ENCODE measurements around the gene HHAT. TPM values are rescaled to one million over a fixed set of nuclear protein-coding genes. Genes with fewer than 3 reads are reported as not detected.

HHAT gene
- total RNA-seq, 2 experiments from 2014 or later: 0.99 to 1.4 TPM

GRCh38 chr1:210482945-210483617 is 154.4 kb downstream of the HHAT start:
- intact Hi-C loops (cut with micrococcal nuclease): no loop called here
- DNase-seq (no peak), ATAC-seq (no peak)
- Mint-ChIP-seq H3K27ac (no peak overlapping the region), H3K9me3 (no peaks in the 10 kb centered on the region), H3K36me3 (ENCODE audit: low read depth) (no peaks in the 10 kb centered on the region), H3K4me3 (no peak overlapping the region), H3K27me3 (no peaks in the 10 kb centered on the region), H3K4me1 (ENCODE audit: low read depth) (peaks cover 2% of the 10 kb centered on the region)
- POLR2A ChIA-PET: no interaction called here
- CTCF ChIA-PET: no interaction called here
- TF ChIP-seq, protein P1, sequence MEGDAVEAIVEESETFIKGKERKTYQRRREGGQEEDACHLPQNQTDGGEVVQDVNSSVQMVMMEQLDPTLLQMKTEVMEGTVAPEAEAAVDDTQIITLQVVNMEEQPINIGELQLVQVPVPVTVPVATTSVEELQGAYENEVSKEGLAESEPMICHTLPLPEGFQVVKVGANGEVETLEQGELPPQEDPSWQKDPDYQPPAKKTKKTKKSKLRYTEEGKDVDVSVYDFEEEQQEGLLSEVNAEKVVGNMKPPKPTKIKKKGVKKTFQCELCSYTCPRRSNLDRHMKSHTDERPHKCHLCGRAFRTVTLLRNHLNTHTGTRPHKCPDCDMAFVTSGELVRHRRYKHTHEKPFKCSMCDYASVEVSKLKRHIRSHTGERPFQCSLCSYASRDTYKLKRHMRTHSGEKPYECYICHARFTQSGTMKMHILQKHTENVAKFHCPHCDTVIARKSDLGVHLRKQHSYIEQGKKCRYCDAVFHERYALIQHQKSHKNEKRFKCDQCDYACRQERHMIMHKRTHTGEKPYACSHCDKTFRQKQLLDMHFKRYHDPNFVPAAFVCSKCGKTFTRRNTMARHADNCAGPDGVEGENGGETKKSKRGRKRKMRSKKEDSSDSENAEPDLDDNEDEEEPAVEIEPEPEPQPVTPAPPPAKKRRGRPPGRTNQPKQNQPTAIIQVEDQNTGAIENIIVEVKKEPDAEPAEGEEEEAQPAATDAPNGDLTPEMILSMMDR (IDR thresholded peaks at IDR 0.05): no peak

DNA sequence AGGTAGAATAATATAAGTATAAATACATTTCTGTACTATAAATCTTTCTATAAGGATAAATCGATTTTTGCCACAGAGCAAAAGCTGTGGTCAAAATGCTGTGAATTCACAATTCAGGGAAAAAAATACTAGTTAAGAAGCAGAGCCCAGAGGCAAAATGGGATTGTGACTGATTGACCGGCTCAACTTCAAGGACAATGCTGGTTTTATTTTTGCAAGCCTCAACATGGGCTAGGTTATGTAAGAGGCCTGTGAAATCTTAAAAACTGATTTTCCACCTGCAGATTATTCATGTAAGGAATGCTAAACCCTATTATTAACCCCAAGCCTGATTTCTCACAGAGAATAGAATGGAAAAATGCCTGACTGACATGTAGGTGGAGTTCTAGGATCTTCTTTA is 155.1 kb downstream of the HHAT start:
- DNase-seq (no peak), ATAC-seq (no peak)
- ChIA-PET POLR2A (no interaction called here), CTCF (interaction anchor here (1.5 kb wide), 1 partner anchor 35 kb away, joined by 3 read pairs; no protein-coding TSS in a partner anchor)
- no peaks in the 10 kb centered on the region for H3K36me3 Mint-ChIP-seq (ENCODE audit: low read depth)
- no peak overlapping the region for H3K4me3 Mint-ChIP-seq
- intact Hi-C loops (cut with micrococcal nuclease): no loop called here
- H3K27ac Mint-ChIP-seq: no peak overlapping the region
- H3K9me3 Mint-ChIP-seq: no peaks in the 10 kb centered on the region
- peaks cover 2% of the 10 kb centered on the region for H3K4me1 Mint-ChIP-seq (ENCODE audit: low read depth)
- H3K27me3 Mint-ChIP-seq: no peaks in the 10 kb centered on the region
- TF ChIP-seq, protein P1 (IDR thresholded peaks at IDR 0.05): no peak

DNA sequence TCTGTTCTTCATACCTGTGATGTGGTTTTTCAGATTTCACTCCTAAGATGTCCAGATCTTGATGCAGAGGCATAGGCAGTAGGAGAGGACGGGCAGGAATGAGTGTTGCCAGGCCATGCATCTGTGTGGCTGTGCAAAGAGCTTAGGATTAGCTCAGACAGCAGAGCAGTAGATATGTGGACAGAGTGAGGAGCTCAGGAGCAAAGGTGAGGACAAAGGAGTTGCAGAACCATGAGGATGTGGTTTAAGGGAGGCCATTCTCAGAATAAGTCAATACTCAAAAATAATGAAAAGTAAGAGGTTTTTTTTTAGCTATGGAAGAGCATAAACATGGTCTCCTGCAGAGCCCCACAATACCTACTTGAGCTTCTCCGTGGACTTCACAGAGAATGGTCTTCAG is 158.3 kb downstream of the HHAT start:
- intact Hi-C loops (cut with micrococcal nuclease): no loop called here
- CTCF ChIA-PET: no interaction called here
- ATAC-seq: no peak
- Mint-ChIP-seq H3K9me3 (no peaks in the 10 kb centered on the region), H3K4me3 (no peak overlapping the region), H3K27ac (no peak overlapping the region), H3K36me3 (ENCODE audit: low read depth) (no peaks in the 10 kb centered on the region), H3K4me1 (ENCODE audit: low read depth) (peaks cover 2% of the 10 kb centered on the region), H3K27me3 (no peaks in the 10 kb centered on the region)
- TF ChIP-seq, protein P1 (IDR thresholded peaks at IDR 0.05): no peak
- no peak for DNase-seq
- POLR2A ChIA-PET: no interaction called here

GRCh38 chr1:210489491-210489890 is 160.8 kb downstream of the HHAT start:
- TF ChIP-seq, protein P1 (IDR thresholded peaks at IDR 0.05): no peak
- ChIA-PET CTCF (no interaction called here), POLR2A (no interaction called here)
- DNase-seq (no peak), ATAC-seq (no peak)
- Mint-ChIP-seq H3K9me3 (no peaks in the 10 kb centered on the region), H3K4me3 (no peak overlapping the region), H3K27ac (no peak overlapping the region), H3K27me3 (no peaks in the 10 kb centered on the region), H3K4me1 (ENCODE audit: low read depth) (peaks cover 2% of the 10 kb centered on the region), H3K36me3 (ENCODE audit: low read depth) (no peaks in the 10 kb centered on the region)
- intact Hi-C loops (cut with micrococcal nuclease): no loop called here

DNA sequence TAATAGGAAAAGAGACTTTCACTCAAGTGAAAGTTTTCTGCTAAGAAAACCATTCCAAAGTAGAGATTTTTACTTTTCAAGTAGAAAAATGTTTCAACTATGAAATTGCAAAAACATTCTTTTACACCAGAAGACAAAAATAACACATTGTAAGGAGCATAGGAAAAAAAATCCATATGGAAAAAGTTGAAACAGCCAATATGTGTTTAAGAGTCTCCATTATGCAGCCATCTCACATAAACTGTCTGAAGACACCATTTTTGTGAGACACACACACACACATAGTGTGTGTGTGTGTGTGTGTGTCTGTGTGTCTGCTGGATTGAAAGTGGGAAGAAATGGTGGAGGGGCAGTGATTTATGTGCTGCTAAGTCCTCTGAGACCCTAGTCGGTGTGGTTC is 162.1 kb downstream of the HHAT start:
- ChIA-PET POLR2A (no interaction called here), CTCF (no interaction called here)
- Mint-ChIP-seq H3K36me3 (ENCODE audit: low read depth) (no peaks in the 10 kb centered on the region), H3K27ac (no peak overlapping the region), H3K9me3 (no peaks in the 10 kb centered on the region), H3K4me3 (no peak overlapping the region), H3K27me3 (no peaks in the 10 kb centered on the region), H3K4me1 (ENCODE audit: low read depth) (peaks cover 2% of the 10 kb centered on the region)
- intact Hi-C loops (cut with micrococcal nuclease): no loop called here
- ATAC-seq (no peak), DNase-seq (no peak)
- TF ChIP-seq, protein P1 (IDR thresholded peaks at IDR 0.05): no peak
